HG03521 (cell line): Measurements from ENCODE around the gene BCL2L1.
"Not testable (repeated sequence)": the region's sequence is repeated elsewhere in the genome, so short reads cannot be mapped to it uniquely, and the experiment has no call there.

ENCODE experiments used
- ATAC-seq: cut with Tn5 transposase; IDR thresholded peaks from one replicate; pipeline ENCODE4 v1.9.1; 2021; ENCODE audit warnings: mild to moderate bottlenecking, moderate library complexity; ENCODE audit not compliant: unreplicated experiment

Gene BCL2L1

GRCh38 chr20:31677553-31678260, 45.0 kb downstream of the BCL2L1 start:
- ATAC-seq = no peak

GRCh38 chr20:31676609-31676989, 46.1 kb downstream of the BCL2L1 start:
- ATAC-seq = no peak

GRCh38 chr20:31675828-31676608, 46.6 kb downstream of the BCL2L1 start:
- no peak for ATAC-seq

GRCh38 chr20:31674895-31675827, 47.5 kb downstream of the BCL2L1 start:
- ATAC-seq = peak; percentile 57

GRCh38 chr20:31673943-31674463, 48.7 kb downstream of the BCL2L1 start:
- no peak for ATAC-seq

- ATAC-seq = no peak
Measured at GRCh38 chr20:31673435-31673834, 49.2 kb downstream of the BCL2L1 start.

- no peak for ATAC-seq
Measured at GRCh38 chr20:31671324-31671723, 51.3 kb downstream of the BCL2L1 start.

- no peak for ATAC-seq
Measured at GRCh38 chr20:31670371-31671228, 52.1 kb downstream of the BCL2L1 start.

GRCh38 chr20:31669876-31670275, 52.8 kb downstream of the BCL2L1 start:
- no peak for ATAC-seq

GRCh38 chr20:31668944-31669343, 53.7 kb downstream of the BCL2L1 start:
- not testable (repeated sequence) for ATAC-seq

GRCh38 chr20:31667315-31668285, 55.1 kb downstream of the BCL2L1 start:
- ATAC-seq = no peak

GRCh38 chr20:31666258-31667042, 56.2 kb downstream of the BCL2L1 start:
- no peak for ATAC-seq

- no peak for ATAC-seq
Measured at GRCh38 chr20:31665753-31666152, 56.9 kb downstream of the BCL2L1 start.

- ATAC-seq = no peak
Measured at GRCh38 chr20:31664696-31665354, 57.8 kb downstream of the BCL2L1 start.

GRCh38 chr20:31663838-31664695, 58.6 kb downstream of the BCL2L1 start:
- ATAC-seq = no peak

GRCh38 chr20:31663524-31663837, 59.2 kb downstream of the BCL2L1 start:
- no peak for ATAC-seq

GRCh38 chr20:31662372-31662854, 60.3 kb downstream of the BCL2L1 start:
- no peak for ATAC-seq
